HepG2 (cell line): ENCODE data around the gene NIPAL3. TPM values are rescaled to one million over a fixed set of nuclear protein-coding genes. Genes with fewer than 3 reads are reported as not detected.

Source experiments
- ATAC-seq: fragments of 200-7000 bp; cut with Tn5 transposase; 3 replicates; pipeline ENCODE4 v1.9.1; 2020; ENCODE audit warnings: mild to moderate bottlenecking, moderate library complexity
- BruUV-seq: library from RNA; stranded (reverse); fragments of 400-500 nt; replicated peaks from 2 replicates; lab custom pipeline; 2021; lab: Mats Ljungman, UMichigan
- CTCF ChIA-PET: fragments of 300-600 bp; formaldehyde crosslinking; extraction: SDS; loops from one replicate; lab custom pipeline; 2021; ENCODE audit warnings: low total read pairs, inconsistent platforms, low intra/inter-chr PET ratio; lab: Yijun Ruan, JAX
- POLR2A ChIA-PET: fragments of 350-600 bp; sonication (Branson Sonifier 250); formaldehyde crosslinking; loops from one replicate; lab custom pipeline; 2020; ENCODE audit warnings: antibody characterized with exemption, inconsistent platforms; lab: Yijun Ruan, JAX
- DNase-seq: peaks from one replicate; pipeline ENCODE4 v3.0.0-alpha.2; 2015; ENCODE audit warnings: low spot score
- FAIRE-seq: peaks from 3 replicates; lab custom pipeline; 2011; peaks lifted over from hg19 to GRCh38; lab: Jason Lieb, UNC
- H2AFZ ChIP-seq: one replicate; pipeline ENCODE4 v1.6.1; 2011; ENCODE audit warnings: low read length, inconsistent platforms
- H3K27ac ChIP-seq: fragments of 300-600 bp; 3 replicates; pipeline ENCODE4 v1.8.0; 2011; ENCODE audit warnings: mixed run types, mild to moderate bottlenecking, mixed read lengths, low read length, inconsistent platforms; ENCODE audit not compliant: insufficient read depth; ENCODE audit errors: extremely low read length
- H3K27me3 ChIP-seq, 2 experiments: fragments of 200-600 bp in 1 of 2; 2 replicates in 1 of 2; 3 replicates in 1 of 2; pipeline versions ENCODE4 v1.6.0 to v1.8.0; 2011; ENCODE audit warnings: low read length in 2 of 2, mild to moderate bottlenecking in 2 of 2, moderate library complexity in 2 of 2, inconsistent platforms in 1 of 2; ENCODE audit not compliant: insufficient read depth in 2 of 2, control insufficient read depth in 1 of 2
- H3K36me3 ChIP-seq, 2 experiments: fragments of 200-600 bp in 1 of 2; replicated peaks in 1 of 2; 2 replicates in 1 of 2; 3 replicates in 1 of 2; pipeline versions ENCODE4 v1.5.1 to v1.8.0; 2011; ENCODE audit warnings: low read length in 2 of 2, inconsistent platforms in 1 of 2; ENCODE audit not compliant: insufficient read depth in 2 of 2, control insufficient read depth in 1 of 2
- H3K4me1 ChIP-seq: 2 replicates; pipeline ENCODE4 v1.5.1; 2012; ENCODE audit warnings: low read length, inconsistent platforms; ENCODE audit not compliant: insufficient read depth
- H3K4me2 ChIP-seq: 2 replicates; pipeline ENCODE4 v1.6.0; 2011; ENCODE audit warnings: low read depth, low read length, inconsistent platforms
- H3K4me3 ChIP-seq, 3 experiments: fragments of 200-600 bp in 1 of 3; sonication (generic), shearing (Covaris generic) in 1 of 3; replicated peaks in 1 of 3; 2 replicates each; pipeline ENCODE4 v1.5.1; 2011 to 2016; ENCODE audit warnings: low read length in 3 of 3, inconsistent platforms in 2 of 3, low read depth in 2 of 3, mild to moderate bottlenecking in 2 of 3, control low read depth in 1 of 3, mixed read lengths in 1 of 3; ENCODE audit not compliant: insufficient read depth in 1 of 3
- H3K79me2 ChIP-seq: one replicate; pipeline ENCODE4 v1.6.1; 2011; ENCODE audit warnings: low read length, inconsistent platforms; ENCODE audit not compliant: insufficient read depth
- H3K9ac ChIP-seq: 2 replicates; pipeline ENCODE4 v1.6.0; 2011; ENCODE audit warnings: mild to moderate bottlenecking, low read depth, low read length, inconsistent platforms; ENCODE audit not compliant: insufficient read depth
- H3K9me3 ChIP-seq: 2 replicates; pipeline ENCODE4 v1.5.1; 2012; ENCODE audit warnings: mild to moderate bottlenecking, low read length
- H4K20me1 ChIP-seq: 2 replicates; pipeline ENCODE4 v1.6.0; 2011; ENCODE audit warnings: inconsistent platforms, mild to moderate bottlenecking, low read length, moderate library complexity; ENCODE audit not compliant: insufficient read depth
- CEBPB ChIP-seq: IDR thresholded peaks from 2 replicates; pipeline ENCODE4 v1.6.1; 2011; ENCODE audit warnings: low read depth, low read length, improper control_type of control experiment, borderline replicate concordance
- CEBPG ChIP-seq: IDR thresholded peaks from 2 replicates; pipeline ENCODE4 v1.6.1; 2016
- ETS1 ChIP-seq: sonication (generic); formaldehyde crosslinking; IDR thresholded peaks from 2 replicates; pipeline ENCODE4 v1.4.0; 2020; ENCODE audit warnings: missing genetic modification reagents
- LCORL ChIP-seq, 2 experiments: fragments of 450-650 bp in 1 of 2; sonication (generic) in 1 of 2; formaldehyde crosslinking in 1 of 2; IDR thresholded peaks; 2 replicates each; pipeline versions ENCODE4 v1.5.0 to v1.6.1; 2017 to 2020; ENCODE audit warnings: antibody characterized with exemption in 1 of 2, missing genetic modification reagents in 1 of 2
- MATR3 ChIP-seq: sonication (generic); formaldehyde crosslinking; IDR thresholded peaks from 2 replicates; pipeline ENCODE4 v1.4.0; 2020; ENCODE audit warnings: missing genetic modification reagents
- PRDM15 ChIP-seq: sonication (generic); formaldehyde crosslinking; IDR thresholded peaks from 2 replicates; pipeline ENCODE4 v1.4.0; 2020; ENCODE audit warnings: missing genetic modification reagents
- SMARCE1 ChIP-seq: fragments of 450-650 bp; IDR thresholded peaks from 2 replicates; pipeline ENCODE4 v1.6.1; 2017; ENCODE audit warnings: borderline replicate concordance
- SP140L ChIP-seq: sonication (generic); formaldehyde crosslinking; IDR thresholded peaks from 2 replicates; pipeline ENCODE4 v1.4.0; 2020; ENCODE audit warnings: missing genetic modification reagents, borderline replicate concordance
- TSC22D2 ChIP-seq: sonication (generic); formaldehyde crosslinking; IDR thresholded peaks from 2 replicates; pipeline ENCODE4 v1.5.1; 2020; ENCODE audit warnings: missing genetic modification reagents, mild to moderate bottlenecking, borderline replicate concordance
- ZBTB38 ChIP-seq: sonication (generic); formaldehyde crosslinking; IDR thresholded peaks from 2 replicates; pipeline ENCODE4 v1.5.1; 2020; ENCODE audit warnings: mild to moderate bottlenecking, missing genetic modification reagents
- ZFP36 ChIP-seq: fragments of 150-350 bp; IDR thresholded peaks from 2 replicates; pipeline ENCODE4 v1.6.1; 2018; ENCODE audit warnings: borderline replicate concordance, low read length, low read depth; ENCODE audit not compliant: partially characterized antibody
- ZHX2 ChIP-seq, 2 experiments: sonication (generic) in 1 of 2; formaldehyde crosslinking in 1 of 2; IDR thresholded peaks; 2 replicates each; pipeline versions ENCODE4 v1.6.1 to v1.9.0; 2014 to 2022; ENCODE audit warnings: antibody characterized with exemption in 1 of 2, borderline replicate concordance in 1 of 2, inconsistent platforms in 1 of 2, low read depth in 1 of 2, missing genetic modification reagents in 1 of 2
- ZSCAN9 ChIP-seq: IDR thresholded peaks from 2 replicates; pipeline ENCODE4 v1.6.1; 2016; ENCODE audit warnings: borderline replicate concordance
- WGBS: methylation state at CpG from one replicate; pipeline ENCODE4 v1.1.6; 2017; ENCODE audit warnings: low lambda C conversion rate; 5-methylcytosine and 5-hydroxymethylcytosine counted together
- in situ Hi-C: cut with HindIII; loops from 2 replicates; pipeline ENCODE4 v1.10.0; 2017; ENCODE audit warnings: low pct_unique_long_range_greater_than_20kb; ENCODE audit not compliant: extremely low pct_ligation_motif_present
- intact Hi-C: fragments of 100-400 bp; cut with micrococcal nuclease; formaldehyde crosslinking; loops from one replicate; pipeline ENCODE4 v1.10.0; 2022; ENCODE audit not compliant: unreplicated experiment
- polyA plus RNA-seq, 8 experiments: library from polyadenylated mRNA; depleted of rRNA in 3 of 8; stranded (reverse) in 7 of 8; unstranded in 1 of 8; fragments of >200 nt; fragmentation: Illumina TruSeq in 4 of 8; extraction: Trizol in 4 of 8; gene quantifications; 2 replicates each; pipeline versions ENCODE4 v1.2.1 to v1.2.3, GENCODE V29; 2011 to 2016; ENCODE audit warnings: low read depth in 4 of 8, missing spikeins in 1 of 8, mixed read lengths in 1 of 8; ENCODE audit not compliant: insufficient read depth in 1 of 8
- total RNA-seq, 5 experiments: library from RNA; depleted of rRNA; stranded (reverse); fragments of >200 nt; fragmentation: Illumina TruSeq; extraction: Trizol; gene quantifications; 2 replicates each; pipeline ENCODE4 v1.2.3, GENCODE V29; 2016; ENCODE audit warnings: low read depth in 1 of 5

The NIPAL3 gene
- total and polyA plus RNA-seq, 2 of the 13 experiments (the other 11 are each of a cell fraction or from before 2014, with no cell fraction given), result 5.6 to 8.6 TPM

GRCh38 chr1:24420547-24420946 lies 4.9 kb downstream of the NIPAL3 start:
- Histone ChIP-seq H3K9ac (no peak overlapping the region), H3K4me3 (no peak overlapping the region), H3K79me2 (no peaks in the 10 kb centered on the region), H3K27ac (no peak overlapping the region), H3K9me3 (no peaks in the 10 kb centered on the region), H3K4me1 (peaks cover 24% of the 10 kb centered on the region), H4K20me1 (no peaks in the 10 kb centered on the region), H3K27me3 (no peaks in the 10 kb centered on the region), H2AFZ (no peak overlapping the region), H3K36me3 (peaks cover 0 to 10% of the 10 kb centered on the region in 2 experiments; a peak in 1 of 5 replicates), H3K4me2 (no peak overlapping the region)
- POLR2A ChIA-PET, result no interaction called here
- FAIRE-seq (no peak), ATAC-seq (no peak), DNase-seq (no peak)
- WGBS, result 78% methylated on average over 4 of the region's 4 CpGs
- intact Hi-C loops (no loop called here), in situ Hi-C loops (no loop called here)
- no TSS peak for BruUV-seq
- CTCF ChIA-PET, result no interaction called here
- TF ChIP-seq LCORL (IDR thresholded peaks at IDR 0.05), result no peak
- no peak for TF ChIP-seq LCORL (CRISPR knock-in tag; IDR thresholded peaks at IDR 0.05)
- TF ChIP-seq PRDM15 (CRISPR knock-in tag), result no peak
- no peak for TF ChIP-seq ZBTB38 (CRISPR knock-in tag)
- TF ChIP-seq CEBPG (CRISPR knock-in tag), result 0 out of 2 replicates have a peak, but pooled peaks have one; percentile 8
- no peak for TF ChIP-seq SMARCE1
- no peak for TF ChIP-seq MATR3 (CRISPR knock-in tag)
- TF ChIP-seq ZSCAN9 (CRISPR knock-in tag), result no peak
- TF ChIP-seq CEBPB, result peak; percentile 38; the same call in 1 of the 2 replicates
- TF ChIP-seq TSC22D2 (CRISPR knock-in tag), result no peak
- no peak for TF ChIP-seq ZHX2 (IDR thresholded peaks at IDR 0.05; ENCODE audit: low read depth)
- TF ChIP-seq ZHX2 (CRISPR knock-in tag; IDR thresholded peaks at IDR 0.05; ENCODE audit: borderline replicate concordance), result no peak
- TF ChIP-seq ZFP36, result no peak
- TF ChIP-seq SP140L (CRISPR knock-in tag), result no peak
- TF ChIP-seq ETS1 (CRISPR knock-in tag), result no peak
